GM18519 (cell line): ENCODE measurements around the gene NDP.

Experiments used
- ATAC-seq: cut with Tn5 transposase; IDR thresholded peaks from one replicate; pipeline ENCODE4 v1.9.1; 2021; ENCODE audit warnings: mild to moderate bottlenecking, moderate library complexity; ENCODE audit not compliant: unreplicated experiment, low FRiP score

NDP gene, protein sequence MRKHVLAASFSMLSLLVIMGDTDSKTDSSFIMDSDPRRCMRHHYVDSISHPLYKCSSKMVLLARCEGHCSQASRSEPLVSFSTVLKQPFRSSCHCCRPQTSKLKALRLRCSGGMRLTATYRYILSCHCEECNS

DNA sequence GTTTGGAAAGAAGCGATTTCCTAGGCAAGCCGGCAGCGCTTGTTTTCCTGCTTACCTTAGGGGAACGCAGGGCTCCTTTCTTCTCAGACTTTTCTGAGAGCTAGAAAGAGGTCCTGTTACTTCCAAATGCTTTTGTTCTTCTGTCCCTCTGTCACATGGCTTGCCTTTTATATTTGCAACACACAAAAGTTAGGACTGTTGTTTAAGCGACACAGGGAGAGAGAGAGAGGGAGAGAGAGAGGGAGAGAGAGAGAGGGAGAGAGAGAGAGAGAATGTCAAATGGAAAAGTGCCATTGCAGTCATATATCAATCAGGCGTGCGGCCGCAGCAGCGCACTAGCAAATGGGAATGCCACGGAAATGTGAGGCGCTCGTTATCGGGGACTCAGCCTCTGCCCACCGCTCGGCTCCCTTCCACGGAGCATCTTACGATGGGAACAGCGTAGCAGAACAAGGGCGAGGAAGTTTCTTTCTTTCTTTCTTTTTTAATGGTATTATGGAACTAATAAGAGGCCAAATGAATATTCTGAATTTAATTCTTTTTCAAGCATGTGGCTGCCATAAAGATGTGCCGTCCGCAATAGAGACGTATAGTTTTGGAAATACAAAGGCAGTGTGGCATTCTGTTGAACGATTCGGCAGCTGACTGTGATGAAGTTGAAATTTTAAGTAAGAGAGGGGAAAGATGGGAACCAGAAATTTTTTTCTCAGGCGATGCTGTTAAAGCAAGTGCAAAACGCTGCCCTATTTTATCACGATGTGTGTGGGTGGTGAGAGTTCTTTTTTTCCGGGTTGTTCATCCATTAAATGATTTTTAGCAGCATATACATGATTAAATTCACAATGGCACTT, at the start of gene NDP:
NDP (minus strand) TSS at position 142 of the 851 bp plus-strand sequence. CDS start 14,745 bp downstream, outside the sequence.
- ATAC-seq = no peak

DNA sequence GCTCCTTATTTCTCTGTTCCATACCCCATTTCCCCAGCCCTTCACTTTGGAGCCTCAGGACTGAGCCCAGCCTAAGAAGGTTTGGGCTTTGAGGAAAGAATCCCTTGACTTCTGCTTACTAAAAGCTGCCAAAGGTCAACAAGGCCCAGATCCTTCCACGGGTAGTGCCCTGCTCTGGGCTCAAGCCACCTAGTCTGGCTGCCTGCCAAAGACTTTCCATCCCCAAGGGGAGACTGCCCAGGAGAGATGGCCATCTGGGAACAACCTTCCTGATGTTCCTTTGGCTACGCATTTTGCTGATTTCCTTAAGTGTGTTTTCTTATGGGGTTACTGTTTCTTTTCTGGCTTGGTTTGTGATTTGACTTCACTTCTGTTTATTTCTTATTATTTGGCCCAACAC, 49.8 kb upstream of the NDP start:
- ATAC-seq = no peak

DNA sequence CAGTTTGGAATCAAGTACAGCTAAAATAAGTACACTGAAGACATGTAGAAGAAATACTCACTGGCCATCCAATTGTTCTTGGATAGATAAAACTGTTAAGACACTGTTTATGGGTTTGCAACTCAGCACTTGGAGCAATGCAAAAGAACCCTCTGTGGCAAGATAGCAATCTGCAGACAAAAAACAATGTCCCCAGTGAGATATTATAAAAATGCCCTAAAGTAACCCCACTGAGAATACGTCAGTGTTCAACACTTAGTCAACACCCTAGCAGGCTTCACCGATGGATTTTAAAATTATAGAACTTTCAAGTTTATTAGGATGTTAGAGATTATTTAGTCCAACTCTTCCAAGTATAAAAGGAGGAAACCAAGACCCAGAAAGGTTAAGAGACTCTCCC, 47.5 kb upstream of the NDP start:
- no peak for ATAC-seq

DNA sequence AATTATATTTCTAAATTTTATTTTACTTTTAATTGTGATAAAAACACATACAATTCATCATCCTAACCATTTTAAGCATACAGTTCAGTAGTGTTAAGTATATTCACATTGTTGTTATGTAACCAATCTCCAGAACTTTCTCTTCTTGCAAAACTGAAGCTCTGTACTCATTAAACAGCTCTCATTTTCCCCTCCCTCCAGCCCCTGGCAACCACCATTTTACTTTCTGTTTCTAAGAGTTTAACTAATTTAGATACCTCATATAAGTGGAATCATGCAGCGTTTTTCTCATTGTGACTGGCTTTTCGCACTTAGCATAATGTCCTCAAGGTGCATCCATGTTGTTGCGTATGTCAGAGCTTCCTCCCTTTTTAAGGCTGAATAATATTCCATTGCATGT, 46.7 kb upstream of the NDP start:
- no peak for ATAC-seq

DNA sequence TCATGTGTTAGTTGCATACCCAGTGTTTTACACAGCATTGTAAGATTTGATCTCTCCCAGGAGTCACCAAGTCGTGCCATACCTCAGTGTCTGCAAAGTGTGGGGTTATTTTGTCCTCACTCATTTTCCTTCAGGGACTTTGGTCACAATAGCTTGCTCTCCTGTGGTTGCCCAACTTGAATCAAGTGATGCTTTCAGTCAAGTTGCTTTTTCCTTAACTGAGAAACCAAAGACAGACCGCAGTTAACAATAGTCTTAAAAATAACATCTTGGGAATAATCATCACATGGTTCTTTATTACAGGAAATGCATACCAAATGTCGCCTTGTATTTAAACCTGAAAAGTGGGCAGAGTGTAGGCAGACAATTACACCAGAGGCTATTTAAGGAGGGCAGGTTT, 44.5 kb upstream of the NDP start:
- no peak for ATAC-seq

DNA sequence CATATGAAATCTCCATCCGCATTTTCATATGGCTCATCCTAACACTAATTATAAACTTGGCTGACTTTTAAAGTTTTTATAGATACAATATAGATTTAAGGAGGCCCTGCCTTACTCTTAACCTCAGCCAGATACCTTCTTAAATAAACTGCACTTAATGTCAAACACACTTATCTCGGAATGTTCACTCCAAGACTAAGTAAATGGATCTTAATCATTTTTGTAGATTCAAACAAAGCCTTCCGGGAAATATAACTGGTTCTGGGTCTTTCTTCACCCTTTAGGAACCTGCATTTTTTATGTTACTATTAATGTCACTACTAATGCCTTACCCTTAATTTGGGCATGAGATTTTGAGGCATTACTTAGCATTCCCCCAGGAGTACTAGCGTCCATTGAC, 43.7 kb upstream of the NDP start:
- ATAC-seq = no peak

DNA sequence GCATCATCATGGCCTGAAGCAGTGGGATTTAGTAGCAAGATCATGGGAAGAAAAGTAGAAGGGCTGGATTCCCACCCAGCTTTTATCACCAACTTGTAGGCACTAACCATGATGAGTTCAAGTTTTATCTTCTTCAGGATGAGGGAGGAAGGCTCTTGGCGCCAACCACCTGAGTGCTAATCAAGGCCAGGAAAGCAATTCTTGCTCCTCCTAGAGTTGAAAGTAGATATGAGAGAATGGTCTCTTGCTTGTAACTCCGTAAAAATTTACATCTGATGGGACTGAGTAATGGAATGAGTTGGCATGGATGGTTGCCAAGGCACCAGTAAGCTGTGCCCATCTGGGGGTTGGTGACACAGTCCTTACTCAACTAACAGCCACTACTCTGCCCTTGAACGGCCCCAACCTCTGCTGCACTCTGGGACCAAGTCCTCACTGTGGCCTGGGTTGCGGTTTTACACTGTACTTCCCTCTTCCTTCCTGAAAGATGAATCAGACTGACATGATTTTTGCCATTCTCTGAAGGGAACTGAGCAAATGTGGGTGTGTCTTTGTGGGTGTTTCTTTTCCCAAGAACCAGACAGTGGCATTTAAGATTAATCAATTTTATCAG, 39.4 kb upstream of the NDP start:
- ATAC-seq = no peak

DNA sequence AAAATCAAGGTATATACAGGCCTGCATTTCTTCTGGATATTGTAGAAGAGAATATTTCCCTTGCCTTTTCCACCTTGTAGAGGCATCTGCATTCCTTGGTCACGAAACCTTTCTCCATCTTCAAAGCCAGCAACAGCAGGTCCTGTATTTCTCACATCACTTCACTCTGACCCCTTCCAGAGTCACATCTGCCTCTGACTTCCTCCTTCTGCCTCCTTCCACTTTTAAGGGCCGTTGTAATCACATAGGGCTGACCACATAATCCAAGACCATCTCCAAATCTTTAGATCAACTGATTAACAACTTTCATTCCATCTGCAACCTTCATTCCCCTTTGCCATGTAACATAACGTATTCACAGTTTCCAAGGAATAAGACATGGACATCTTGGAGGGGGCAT, 38.3 kb upstream of the NDP start:
- ATAC-seq = no peak

DNA sequence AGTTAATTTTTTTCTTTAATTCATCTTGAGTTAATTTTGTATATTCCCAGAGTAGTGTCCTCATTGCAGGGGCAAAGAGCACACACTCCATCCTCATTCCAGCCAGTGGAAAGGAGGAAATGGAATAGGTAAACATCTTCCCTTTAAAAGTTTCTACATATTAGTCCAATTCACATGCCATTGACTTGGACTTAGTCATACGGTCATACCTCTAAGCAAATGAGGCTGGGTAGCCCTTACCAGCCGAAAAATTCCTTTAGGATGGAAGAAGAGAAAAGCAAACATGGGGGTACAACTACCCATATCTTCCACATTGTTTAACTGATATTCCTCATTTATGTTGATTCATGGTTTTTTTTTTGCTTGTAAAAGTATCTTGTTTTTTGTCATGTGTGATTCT, 37.4 kb upstream of the NDP start:
- ATAC-seq = no peak

DNA sequence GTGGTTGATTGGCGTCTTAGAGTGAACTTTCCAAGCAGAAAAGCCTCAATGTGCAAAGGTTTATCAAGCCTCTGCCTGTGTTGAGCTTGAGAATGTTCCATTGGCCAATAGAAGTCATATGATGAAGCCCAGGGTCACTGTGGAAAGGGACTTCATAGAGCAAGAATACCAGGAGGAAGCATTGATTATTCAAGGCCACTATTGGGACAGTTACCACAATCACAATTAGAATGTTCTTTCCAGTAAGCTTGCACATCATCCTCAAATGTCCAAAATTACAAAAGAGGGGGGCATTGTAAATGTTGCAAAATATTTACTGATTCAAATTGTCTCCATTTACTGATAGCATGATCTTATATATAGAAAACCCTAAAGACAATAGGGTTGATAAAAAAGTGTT, 32.9 kb upstream of the NDP start:
- ATAC-seq = no peak

DNA sequence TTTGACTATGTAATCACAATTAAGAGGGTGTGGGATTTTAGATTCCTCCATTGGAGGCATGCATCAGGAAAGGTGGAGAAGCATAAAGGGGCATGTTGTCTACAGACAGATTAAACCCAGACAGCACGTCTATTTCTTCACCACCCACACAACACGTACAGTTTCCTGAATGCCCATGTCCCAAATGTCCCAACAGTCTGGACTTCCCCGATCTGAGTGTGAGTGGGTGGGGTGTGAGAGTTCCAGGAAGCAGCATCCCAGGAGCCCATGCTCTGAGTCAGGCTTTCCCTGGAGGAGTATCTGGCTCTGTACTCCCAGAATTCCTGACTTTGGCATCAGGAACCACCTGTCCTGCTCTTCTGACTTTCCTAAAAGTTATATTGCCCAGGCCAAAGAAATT, 30.8 kb upstream of the NDP start:
- no peak for ATAC-seq

DNA sequence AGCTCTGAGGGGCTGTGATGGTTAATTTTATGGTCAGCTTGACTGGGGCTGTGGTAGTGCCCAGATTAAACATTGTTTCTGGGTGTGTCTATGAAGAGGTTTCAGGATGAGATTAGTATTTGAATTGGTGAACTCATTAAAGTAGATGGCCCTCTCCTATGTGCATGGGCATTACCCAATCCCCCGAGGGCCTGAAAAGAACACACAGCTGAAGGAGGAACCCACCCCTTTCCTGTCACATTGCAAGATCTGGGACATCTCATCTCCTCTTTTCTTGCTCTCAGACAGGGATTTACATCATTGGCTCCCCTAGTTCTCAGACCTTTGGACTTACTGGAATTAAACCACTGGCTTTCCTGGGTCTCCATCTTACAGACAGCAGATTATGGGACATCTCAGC, 29.4 kb upstream of the NDP start:
- ATAC-seq = no peak

DNA sequence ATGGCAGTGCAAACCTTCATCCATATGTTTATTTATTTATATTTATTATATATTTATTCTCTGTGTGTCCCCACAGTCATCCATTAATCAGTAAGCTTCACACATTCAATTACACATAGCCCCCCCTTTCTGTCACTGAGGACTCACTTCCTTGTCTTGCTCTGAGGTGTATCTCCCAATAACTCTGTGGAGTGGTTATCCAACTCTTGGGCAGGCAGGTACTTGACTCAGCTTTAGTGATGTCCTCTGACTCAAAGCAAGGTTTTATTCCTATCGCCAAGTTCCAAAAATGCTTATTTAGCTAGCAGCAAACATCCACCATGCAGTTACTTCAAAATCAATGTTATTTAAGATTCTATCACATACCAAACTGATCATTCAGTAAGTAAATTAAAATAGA, 25.2 kb upstream of the NDP start:
- no peak for ATAC-seq

DNA sequence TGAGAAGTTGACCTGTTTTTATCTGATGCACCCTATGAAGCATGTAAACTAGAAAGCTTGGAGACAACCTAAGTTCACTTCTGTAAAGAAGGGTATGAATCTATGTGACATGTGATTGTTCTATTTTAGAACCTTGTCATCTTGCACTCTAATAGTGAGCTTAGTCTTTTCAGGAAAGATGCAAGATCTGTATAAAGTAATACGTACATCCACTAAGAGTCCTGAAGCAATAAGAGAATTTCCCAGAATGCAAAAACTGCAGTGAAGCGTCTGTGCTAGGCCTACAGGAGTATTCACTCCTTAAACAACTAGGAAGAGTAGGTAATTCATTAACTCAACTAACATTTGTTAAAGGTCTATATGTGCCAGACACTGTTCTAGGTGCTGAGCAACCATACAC, 23.3 kb upstream of the NDP start:
- no peak for ATAC-seq

DNA sequence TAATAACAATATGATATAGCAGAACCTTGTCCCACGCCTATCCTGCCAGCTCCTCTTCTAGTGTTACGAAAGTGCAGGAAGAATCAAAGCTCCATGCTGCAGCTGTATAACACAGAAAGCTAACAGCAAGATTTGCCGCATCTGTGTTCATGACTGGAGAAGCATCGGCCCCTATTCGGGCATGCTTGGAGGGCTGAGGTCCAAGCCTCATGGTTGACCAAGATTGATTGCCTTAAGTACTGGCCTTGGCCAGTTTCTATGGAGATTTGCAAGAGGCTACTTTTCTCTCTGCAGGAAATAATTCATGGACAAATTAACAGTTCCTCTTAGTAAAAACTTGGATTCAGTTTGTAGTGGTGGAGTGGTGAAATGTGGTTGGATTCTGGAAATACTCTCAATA, 12.9 kb upstream of the NDP start:
- ATAC-seq = no peak

DNA sequence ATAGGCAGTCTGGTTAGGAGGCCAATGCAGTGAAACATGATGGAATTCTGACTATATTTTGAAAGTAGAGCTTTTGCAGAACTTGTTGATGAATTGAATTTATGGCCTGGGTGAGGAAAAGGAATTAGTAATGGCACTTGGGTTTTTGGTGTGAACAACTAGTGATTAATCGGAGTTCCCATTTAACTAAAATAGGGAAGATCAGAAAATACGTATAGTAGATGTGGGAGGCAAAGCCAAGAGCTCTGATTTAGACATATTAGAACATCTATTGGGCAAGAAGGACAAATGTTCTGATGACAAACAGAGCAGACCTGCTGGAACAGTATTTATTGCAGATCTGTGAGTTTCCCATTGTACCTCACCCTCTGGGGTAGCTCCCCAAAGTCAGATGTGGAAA, 12.3 kb upstream of the NDP start:
- ATAC-seq = no peak

DNA sequence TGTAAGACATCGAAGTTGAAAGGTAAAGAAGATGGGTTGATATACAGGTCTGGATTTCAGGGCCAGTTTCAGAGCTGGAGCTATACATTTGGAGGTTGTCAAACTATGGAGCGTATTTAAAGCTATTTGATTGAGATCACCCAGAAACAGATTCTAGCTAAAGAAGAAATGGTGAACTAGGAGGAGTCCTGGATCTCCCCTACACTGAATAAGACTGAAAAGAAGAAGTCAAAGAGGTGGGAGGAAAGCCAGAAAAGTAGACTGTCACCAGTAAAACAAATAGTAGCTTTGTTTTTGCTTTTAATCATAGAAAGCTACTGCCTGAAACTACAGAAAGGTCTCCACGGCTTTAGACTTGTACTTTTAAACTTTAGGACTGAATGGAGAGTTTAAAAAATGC, 5.0 kb upstream of the NDP start:
- ATAC-seq = no peak

DNA sequence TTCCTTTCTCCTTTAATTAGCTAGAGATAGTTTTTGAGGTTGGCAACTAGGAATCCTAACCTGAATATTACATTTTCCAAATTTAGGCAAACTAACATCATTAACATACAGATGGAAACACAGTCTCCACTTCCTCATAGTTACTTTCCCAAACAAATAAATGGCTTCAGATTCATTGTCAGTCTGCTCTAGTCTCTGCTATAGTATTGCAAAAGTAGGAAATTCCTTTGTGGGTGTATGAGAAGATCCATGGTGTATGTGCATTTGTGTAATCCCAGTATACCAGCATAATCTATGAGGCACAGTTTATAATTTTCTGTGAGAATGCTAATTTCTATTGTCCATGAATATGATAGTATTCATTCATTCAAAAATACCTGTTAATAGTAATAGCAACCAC, 3.0 kb upstream of the NDP start:
- no peak for ATAC-seq

DNA sequence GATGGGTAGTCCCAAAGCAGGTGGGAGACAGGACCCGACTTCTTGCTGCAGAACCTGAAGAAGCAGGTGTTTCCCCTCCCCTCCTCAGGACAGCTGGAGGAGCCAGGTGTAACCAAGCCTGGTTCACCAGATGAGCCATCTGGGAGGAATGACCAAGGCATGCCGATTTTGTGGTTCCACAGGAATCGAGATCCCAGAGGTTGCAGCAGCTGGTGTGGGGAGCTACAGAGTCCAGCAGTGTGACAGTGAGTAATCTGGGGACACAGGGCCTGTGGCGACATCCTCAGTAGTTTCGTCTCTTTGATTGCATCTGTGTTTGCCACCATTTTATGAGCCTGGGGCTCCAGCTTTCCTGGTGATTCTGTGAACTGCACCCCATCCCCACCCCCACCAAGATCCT, 2.6 kb upstream of the NDP start:
- no peak for ATAC-seq

DNA sequence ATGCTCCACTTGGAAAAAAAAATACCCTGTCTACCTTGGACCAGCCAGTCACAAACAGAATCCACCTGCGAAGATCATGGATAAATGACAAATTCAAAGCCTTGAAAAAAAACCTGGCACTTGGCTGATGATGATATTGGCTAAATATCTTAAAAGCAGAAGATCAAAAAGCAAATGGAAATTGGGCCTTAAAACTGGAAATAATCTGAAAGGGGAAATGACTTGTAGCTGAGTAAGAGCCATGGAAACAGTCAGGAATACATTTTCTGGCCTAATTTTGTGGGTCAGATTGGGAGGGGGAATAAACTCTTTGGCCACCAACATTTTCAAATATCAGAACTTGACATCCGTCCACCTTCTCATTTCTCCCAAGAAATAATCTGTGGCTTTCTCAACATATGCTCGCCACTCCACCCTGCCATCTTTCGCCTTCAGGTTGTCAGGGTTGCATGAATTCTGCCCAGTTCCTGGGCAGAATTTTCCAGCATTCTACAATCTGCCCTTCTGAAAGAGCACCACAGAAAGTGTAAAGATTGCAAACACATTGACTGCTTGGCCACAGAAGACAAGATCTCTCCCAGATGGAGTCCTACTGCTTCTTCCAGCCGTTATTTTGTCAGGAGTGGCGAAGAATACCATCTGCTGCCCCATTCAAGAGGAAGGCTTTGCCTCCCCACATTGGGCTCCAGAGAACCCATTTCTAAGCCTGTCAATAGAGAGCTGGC, 1.7 kb upstream of the NDP start:
- ATAC-seq = no peak

DNA sequence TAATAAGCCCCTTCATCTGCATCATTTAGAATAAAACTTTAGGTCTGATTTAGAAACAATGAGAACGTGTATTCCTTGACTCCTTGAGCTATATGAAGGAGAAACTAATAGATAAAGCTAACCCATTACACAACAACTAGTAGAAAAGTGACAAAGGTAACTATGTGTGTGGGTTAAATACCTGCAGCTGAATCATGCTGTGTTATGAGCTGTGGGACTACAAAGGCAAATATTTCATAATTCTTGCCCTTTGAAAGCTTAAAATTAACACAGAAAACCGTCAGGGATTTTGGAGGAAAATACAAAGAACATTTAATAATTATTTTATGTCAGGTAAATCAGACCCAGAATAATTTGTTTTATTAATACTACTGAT, 898 bp upstream of the NDP start:
- ATAC-seq = no peak
